Mesodermal cell (in vitro differentiated cells): ENCODE measurements around the gene KRTAP2-4.
"Not testable (repeated sequence)": the region's sequence is repeated elsewhere in the genome, so short reads cannot be mapped to it uniquely, and the experiment has no call there.

Experiments used
- H3K27ac ChIP-seq: 2 replicates; pipeline ENCODE4 v1.7.0; 2013; ENCODE audit warnings: mild to moderate bottlenecking, low read depth, low read length, moderate library complexity; ENCODE audit not compliant: severe bottlenecking
- H3K36me3 ChIP-seq: 2 replicates; pipeline ENCODE4 v1.7.1; 2013; ENCODE audit warnings: mild to moderate bottlenecking, low read length, moderate library complexity; ENCODE audit not compliant: control insufficient read depth, insufficient read depth
- H3K4me1 ChIP-seq: one replicate; pipeline ENCODE4 v1.7.1; 2013; ENCODE audit warnings: mild to moderate bottlenecking, low read length; ENCODE audit not compliant: insufficient read depth, control insufficient read depth, poor library complexity, severe bottlenecking
- H3K4me3 ChIP-seq: 2 replicates; pipeline ENCODE4 v1.7.0; 2013; ENCODE audit warnings: low read length, control low read depth, mild to moderate bottlenecking; ENCODE audit not compliant: insufficient read depth, poor library complexity, severe bottlenecking; ENCODE audit errors: extremely low read depth
- H3K9me3 ChIP-seq: 2 replicates; pipeline ENCODE4 v1.7.1; 2013; ENCODE audit warnings: mild to moderate bottlenecking, low read length, moderate library complexity; ENCODE audit not compliant: control insufficient read depth
- WGBS, 2 experiments: methylation state at CpG; one replicate each; pipeline ENCODE4 v1.1.5; 2013; ENCODE audit warnings: missing lambda C conversion rate in 2 of 2; ENCODE audit not compliant: insufficient coverage in 2 of 2; 5-methylcytosine and 5-hydroxymethylcytosine counted together

KRTAP2-4 gene

GRCh38 chr17:41069031-41069430 lies 3.4 kb upstream of the KRTAP2-4 start:
- Histone ChIP-seq H3K9me3 (no peaks in the 10 kb centered on the region), H3K27ac (no peak overlapping the region), H3K4me1 (no peaks in the 10 kb centered on the region), H3K36me3 (no peaks in the 10 kb centered on the region), H3K4me3 (no peak overlapping the region)
- WGBS, 2 experiments: 90 to 100% methylated on average over 2 of the region's 3 CpGs

GRCh38 chr17:41067281-41067680 lies 1.6 kb upstream of the KRTAP2-4 start:
- Histone ChIP-seq H3K27ac (no peak overlapping the region), H3K4me3 (no peak overlapping the region), H3K9me3 (no peaks in the 10 kb centered on the region), H3K36me3 (no peaks in the 10 kb centered on the region), H3K4me1 (no peaks in the 10 kb centered on the region)

- not testable (repeated sequence) for H3K36me3 ChIP-seq, H3K4me1 ChIP-seq, H3K4me3 ChIP-seq, H3K27ac ChIP-seq, H3K9me3 ChIP-seq
- 84% methylated on average over 3 of the region's 16 CpGs for WGBS, 2 experiments
These were observed 526 bp downstream of the KRTAP2-4 start for GRCh38 chr17:41065016-41065689.

GRCh38 chr17:41064301-41064700 lies 1.4 kb downstream of the KRTAP2-4 start:
- Histone ChIP-seq H3K36me3 (no peaks in the 10 kb centered on the region), H3K4me1 (peaks cover 6% of the 10 kb centered on the region), H3K4me3 (no peak overlapping the region), H3K9me3 (no peaks in the 10 kb centered on the region), H3K27ac (no peak overlapping the region)
- WGBS, 2 experiments: no CpG with 5 or more reads among the region's 1 CpG

GRCh38 chr17:41063449-41063848 lies 2.2 kb downstream of the KRTAP2-4 start:
- WGBS, 2 experiments: no CpG with 5 or more reads among the region's 4 CpGs
- H3K36me3 ChIP-seq: no peaks in the 10 kb centered on the region
- peaks cover 11% of the 10 kb centered on the region for H3K4me1 ChIP-seq
- no peak overlapping the region for H3K27ac ChIP-seq
- H3K9me3 ChIP-seq: no peaks in the 10 kb centered on the region
- H3K4me3 ChIP-seq: no peak overlapping the region

GRCh38 chr17:41061964-41062363 lies 3.7 kb downstream of the KRTAP2-4 start:
- no peak overlapping the region for H3K4me3 ChIP-seq
- 89% methylated on average over 1 of the region's 1 CpG; no CpG with 5 or more reads in 1 of the 2 experiments for WGBS, 2 experiments
- H3K4me1 ChIP-seq: peaks cover 11% of the 10 kb centered on the region
- H3K27ac ChIP-seq: peak overlapping the region; percentile 58
- H3K9me3 ChIP-seq: peaks cover 5% of the 10 kb centered on the region
- no peaks in the 10 kb centered on the region for H3K36me3 ChIP-seq

- 83 to 87% methylated on average over 2 to 6 of the region's 6 CpGs for WGBS, 2 experiments
- no peaks in the 10 kb centered on the region for H3K36me3 ChIP-seq
These were observed 5.6 kb downstream of the KRTAP2-4 start, which contains the start of gene KRTAP2-3 for GRCh38 chr17:41060052-41060604. TSS of gene KRTAP2-3 (minus strand) at chr17:41060114. CDS start at chr17:41060050, 64 bp downstream.

GRCh38 chr17:41059276-41060051 lies 6.2 kb downstream of the KRTAP2-4 start:
- not testable (repeated sequence) for H3K36me3 ChIP-seq, H3K4me3 ChIP-seq
- H3K9me3 ChIP-seq: peaks cover 11% of the 10 kb centered on the region
- H3K27ac ChIP-seq: peak overlapping the region; percentile 63
- H3K4me1 ChIP-seq: peaks cover 11% of the 10 kb centered on the region
- 72 to 77% methylated on average over 4 to 5 of the region's 31 CpGs for WGBS, 2 experiments

More at GRCh38 chr17:41060052-41060604, 5.6 kb downstream of the KRTAP2-4 start, which contains the start of gene KRTAP2-3:
- no peak within 1 kb of the TSS for H3K4me3 ChIP-seq
- peaks cover 11% of the 10 kb centered on the region for H3K4me1 ChIP-seq
- H3K27ac ChIP-seq: peak within 1 kb of the TSS; percentile 63
- peaks cover 11% of the 10 kb centered on the region for H3K9me3 ChIP-seq

- no peaks in the 10 kb centered on the region for H3K36me3 ChIP-seq
- 100% methylated on average over 1 of the region's 5 CpGs; no CpG with 5 or more reads in 1 of the 2 experiments for WGBS, 2 experiments
- peaks cover 11% of the 10 kb centered on the region for H3K4me1 ChIP-seq
- no peak overlapping the region for H3K27ac ChIP-seq
- no peak overlapping the region for H3K4me3 ChIP-seq
- peaks cover 11% of the 10 kb centered on the region for H3K9me3 ChIP-seq
These were observed 6.9 kb downstream of the KRTAP2-4 start for GRCh38 chr17:41058741-41059140.

GRCh38 chr17:41057547-41057946 lies 8.1 kb downstream of the KRTAP2-4 start:
- WGBS, 2 experiments: 100% methylated on average over 1 of the region's 1 CpG; no CpG with 5 or more reads in 1 of the 2 experiments
- Histone ChIP-seq H3K27ac (no peak overlapping the region), H3K4me1 (peaks cover 11% of the 10 kb centered on the region)

More at GRCh38 chr17:41057547-41057946, 8.1 kb downstream of the KRTAP2-4 start:
- no peaks in the 10 kb centered on the region for H3K36me3 ChIP-seq
- H3K4me3 ChIP-seq: no peak overlapping the region
- peaks cover 17% of the 10 kb centered on the region for H3K9me3 ChIP-seq
